ENCODE results near the gene CDKN3.

GRCh38 chr14:54443981-54444380 is 47.2 kb downstream of the CDKN3 start:
- TF ChIP-seq CTCF (IDR thresholded peaks at IDR 0.05): no peak
- TF ChIP-seq POLR2A (IDR thresholded peaks at IDR 0.05): no peak
